HG03469 (cell line): Measurements from ENCODE around the gene CEP19.

Experiments used
- ATAC-seq: cut with Tn5 transposase; IDR thresholded peaks from one replicate; pipeline ENCODE4 v1.9.1; 2021; ENCODE audit warnings: mild to moderate bottlenecking, moderate library complexity, moderate number of reproducible peaks; ENCODE audit not compliant: unreplicated experiment

CEP19 gene

GRCh38 chr3:196712514-196713413, 714 bp upstream of the CEP19 start:
- ATAC-seq, result peak; percentile 40

GRCh38 chr3:196708467-196708866, 3.6 kb downstream of the CEP19 start:
- no peak for ATAC-seq

DNA sequence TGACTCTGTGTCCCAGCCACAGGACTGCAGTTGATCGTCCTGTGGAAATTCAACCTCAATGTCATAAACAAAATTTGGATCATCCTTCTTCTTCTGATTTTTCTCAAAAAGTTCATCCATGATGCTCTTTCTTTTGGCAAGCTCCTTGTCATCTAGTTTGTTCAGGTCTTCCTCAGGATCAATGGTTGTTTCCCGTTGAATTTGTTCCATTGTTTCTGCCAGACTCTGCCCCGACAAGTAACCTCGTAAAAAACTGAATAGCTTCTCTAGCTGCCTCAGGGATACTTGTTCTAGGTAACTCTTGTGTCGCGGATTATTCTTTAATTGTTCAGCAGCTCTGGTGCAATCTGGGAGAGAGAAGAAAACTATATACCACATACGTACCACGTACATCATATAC, 4.5 kb downstream of the CEP19 start:
- no peak for ATAC-seq

DNA sequence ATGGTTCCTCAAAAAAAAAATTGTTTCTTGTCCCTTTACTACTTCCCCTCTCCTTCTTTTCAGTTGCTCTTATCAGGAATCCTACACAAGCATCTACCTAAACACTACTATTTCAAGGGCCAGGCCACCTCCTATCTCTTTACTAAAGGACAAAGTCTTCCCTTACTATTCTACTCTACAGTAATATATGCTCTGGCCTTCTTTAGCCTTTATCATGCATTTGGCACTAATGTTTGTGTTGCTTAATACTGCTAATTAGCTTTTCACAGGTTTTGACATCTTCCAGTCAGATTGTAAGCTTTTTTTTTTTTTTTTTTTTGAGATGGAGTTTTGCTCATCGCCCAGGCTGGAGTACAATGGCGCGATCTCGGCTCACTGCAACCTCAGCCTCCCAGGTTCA, 5.3 kb downstream of the CEP19 start:
- ATAC-seq, result no peak

DNA sequence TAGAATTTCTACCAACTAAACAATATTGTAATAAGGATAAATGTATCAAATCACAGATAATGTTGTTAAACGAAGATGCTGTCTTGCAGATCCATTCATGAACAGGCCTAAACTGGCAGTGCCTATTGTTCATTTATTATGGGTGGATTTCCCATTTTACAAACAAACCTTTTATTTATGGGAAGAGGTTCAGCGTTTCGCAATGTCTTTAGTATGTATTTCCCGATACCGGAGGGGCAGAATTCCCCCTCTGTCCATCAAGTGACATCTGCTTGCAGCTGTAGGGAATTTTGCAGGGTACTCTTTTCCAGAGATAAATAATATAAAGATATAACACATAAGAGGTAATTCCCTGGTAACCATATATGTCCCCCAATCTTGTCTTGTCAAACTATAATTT, 5.7 kb downstream of the CEP19 start:
- ATAC-seq, result no peak

DNA sequence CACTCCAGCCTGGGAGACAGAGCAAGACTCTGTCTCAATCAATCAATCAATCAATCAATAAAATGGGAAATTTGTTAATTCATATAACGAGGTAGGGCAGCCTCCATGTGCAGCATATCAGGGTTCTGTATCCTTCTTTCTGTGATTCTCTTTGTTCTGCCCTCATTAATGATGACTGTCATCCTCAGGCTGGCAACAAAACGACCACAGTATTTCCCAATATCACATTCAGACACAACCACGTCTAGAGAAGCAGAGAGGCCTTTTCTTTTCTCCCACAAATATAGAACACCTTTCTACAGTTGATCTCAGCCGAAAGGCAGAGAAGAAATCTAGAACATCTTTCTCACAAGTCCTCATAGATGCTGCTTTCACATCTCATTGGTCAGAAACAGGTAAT, 11.2 kb downstream of the CEP19 start:
- ATAC-seq, result no peak

- ATAC-seq, result no peak
Observed at GRCh38 chr3:196699749-196700148, 12.3 kb downstream of the CEP19 start.

- ATAC-seq, result no peak
Observed at GRCh38 chr3:196697270-196697669, 14.8 kb downstream of the CEP19 start.

- no peak for ATAC-seq
Observed at GRCh38 chr3:196695849-196696226, 16.2 kb downstream of the CEP19 start.

- ATAC-seq, result no peak
Observed at GRCh38 chr3:196694941-196695848, 16.9 kb downstream of the CEP19 start.

- no peak for ATAC-seq
Observed at GRCh38 chr3:196694202-196694638, 17.8 kb downstream of the CEP19 start.

DNA sequence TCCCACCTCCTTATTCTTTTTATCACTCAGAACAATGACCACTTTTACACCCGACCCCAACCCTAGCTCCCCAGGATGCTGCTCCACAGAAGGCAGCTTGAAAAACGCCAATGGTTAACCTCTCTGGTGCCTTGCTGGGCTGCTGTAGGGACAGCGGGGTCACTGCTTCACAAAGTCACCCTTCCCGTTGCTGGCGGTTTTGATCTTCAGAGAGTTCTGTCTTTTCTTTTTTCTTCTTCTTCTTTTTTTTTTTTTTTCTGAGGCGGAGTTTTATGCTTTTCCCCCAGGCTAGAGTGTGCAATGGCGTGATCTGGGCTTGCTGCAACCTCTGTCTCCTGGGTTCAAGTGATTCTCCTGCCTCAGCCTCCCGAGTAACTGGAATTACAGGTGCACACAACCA, 20.7 kb downstream of the CEP19 start:
- ATAC-seq, result no peak

- no peak for ATAC-seq
Observed at GRCh38 chr3:196689941-196690660, 21.9 kb downstream of the CEP19 start.

GRCh38 chr3:196688349-196688748, 23.7 kb downstream of the CEP19 start:
- ATAC-seq, result no peak

- ATAC-seq, result no peak
Observed at GRCh38 chr3:196686436-196686835, 25.6 kb downstream of the CEP19 start.

DNA sequence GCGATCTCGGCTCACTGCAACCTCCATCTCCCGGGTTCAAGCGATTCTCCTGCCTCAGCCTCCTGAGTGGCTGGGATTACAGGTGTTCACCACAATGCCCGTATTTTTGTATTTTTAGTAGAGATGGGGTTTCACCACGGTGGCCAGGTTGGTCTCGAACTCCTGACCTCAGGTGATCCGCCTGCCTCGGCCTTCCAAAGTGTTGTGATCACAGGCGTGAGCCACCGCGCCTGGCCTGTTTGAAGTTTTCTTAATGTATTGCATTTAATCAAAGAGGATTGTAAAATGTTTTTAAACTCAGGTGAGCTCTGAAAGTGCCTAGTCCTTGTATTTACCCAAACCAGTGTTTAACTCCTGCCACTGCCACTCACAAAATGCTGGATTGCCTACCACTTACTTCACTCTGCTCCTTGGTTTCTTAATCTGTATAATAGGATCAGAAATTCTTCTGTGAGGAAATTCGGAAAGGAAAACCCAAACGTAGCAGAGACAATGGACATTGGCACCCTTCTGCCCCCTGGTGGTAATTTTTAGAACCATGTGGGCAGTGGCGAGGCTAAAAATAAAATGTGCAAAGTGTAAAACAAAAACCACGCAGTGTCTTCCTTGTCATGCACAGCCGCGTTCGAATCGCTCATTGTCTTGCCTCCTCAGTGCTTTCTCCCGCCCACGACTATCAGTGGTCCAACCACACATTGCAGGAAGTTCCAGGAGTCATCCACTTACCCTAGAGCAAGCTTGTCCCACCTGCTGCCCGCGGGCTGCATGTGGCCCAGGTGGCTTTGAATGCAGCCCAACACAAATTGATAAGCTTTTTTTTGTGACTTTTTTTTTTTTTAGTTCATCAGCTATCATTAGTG, 27.3 kb downstream of the CEP19 start:
- peak; percentile 77 for ATAC-seq

DNA sequence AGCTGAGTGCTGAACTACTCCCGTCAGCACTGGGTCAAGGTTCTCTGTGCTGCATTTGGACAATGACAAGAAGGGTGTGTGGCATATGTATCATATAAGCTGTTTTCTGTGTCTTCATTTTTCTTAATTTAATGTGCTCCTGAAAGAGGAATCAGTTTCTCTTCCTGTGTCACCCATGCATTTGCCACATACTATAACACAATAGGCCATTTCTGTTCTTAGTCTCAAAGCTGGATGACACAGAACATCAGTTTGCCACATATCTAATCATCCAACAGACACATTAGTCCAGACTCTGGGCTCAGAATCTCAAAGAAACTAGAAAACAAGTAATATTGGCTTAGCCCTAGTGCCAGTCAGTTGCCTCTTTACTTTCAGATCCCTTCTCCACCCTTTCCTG, 34.1 kb downstream of the CEP19 start:
- ATAC-seq, result no peak

GRCh38 chr3:196677353-196677752, 34.7 kb downstream of the CEP19 start:
- no peak for ATAC-seq

- ATAC-seq, result no peak
Observed at GRCh38 chr3:196673632-196674031, 38.4 kb downstream of the CEP19 start.

- no peak for ATAC-seq
Observed at GRCh38 chr3:196670339-196670738, 41.7 kb downstream of the CEP19 start.
